ENCODE data around the gene CFAP299. TPM values are rescaled to one million over a fixed set of nuclear protein-coding genes. Genes with fewer than 3 reads are reported as not detected.

The CFAP299 gene
- total RNA-seq, 1 experiment from 2014 or later, result not detected

- Histone ChIP-seq H3K36me3 (ENCODE audit: control insufficient read depth in 1 of 2, insufficient read depth in 2 of 2, low read length in 2 of 2) (no peaks in the 10 kb centered on the region), H3K4me3 (replicated peaks in 1 of 2; ENCODE audit: low read depth in 1 of 2, low read length in 2 of 2) (no peak overlapping the region), H3K9me3 (ENCODE audit: control insufficient read depth in 1 of 2, insufficient read depth in 1 of 2, low read depth in 1 of 2, low read length in 2 of 2) (no peaks in the 10 kb centered on the region), H3K9ac (ENCODE audit: low read length) (no peak overlapping the region), H2AFZ (ENCODE audit: low read depth, low read length, poor library complexity, severe bottlenecking) (no peak overlapping the region), H3K27me3 (ENCODE audit: insufficient read depth, low read length) (peaks cover 7% of the 10 kb centered on the region), H4K20me1 (ENCODE audit: insufficient read depth) (no peaks in the 10 kb centered on the region), H3K79me2 (ENCODE audit: insufficient read depth, low read length) (no peaks in the 10 kb centered on the region), H3K27ac (ENCODE audit: low read depth, low read length) (no peak overlapping the region), H3K4me2 (ENCODE audit: low read length) (no peak overlapping the region), H3K4me1 (ENCODE audit: control insufficient read depth in 1 of 2, insufficient read depth in 2 of 2, low read length in 2 of 2) (no peaks in the 10 kb centered on the region), H3K9me2 (ENCODE audit: insufficient read depth) (no peaks in the 10 kb centered on the region)
- no peak for TF ChIP-seq SP1 (IDR thresholded peaks at IDR 0.05; ENCODE audit: low read depth)
- no peak for TF ChIP-seq REST (IDR thresholded peaks at IDR 0.05; ENCODE audit: low read depth)
- no peak for TF ChIP-seq SRF (IDR thresholded peaks at IDR 0.05; ENCODE audit: low read depth)
- no peak for TF ChIP-seq RAD21 (IDR thresholded peaks at IDR 0.05; ENCODE audit: low read depth)
- TF ChIP-seq ZFX (IDR thresholded peaks at IDR 0.05), result no peak
- no peak for TF ChIP-seq ZNF274 (IDR thresholded peaks at IDR 0.05; ENCODE audit: low read depth, low read length)
- TF ChIP-seq, protein P1, sequence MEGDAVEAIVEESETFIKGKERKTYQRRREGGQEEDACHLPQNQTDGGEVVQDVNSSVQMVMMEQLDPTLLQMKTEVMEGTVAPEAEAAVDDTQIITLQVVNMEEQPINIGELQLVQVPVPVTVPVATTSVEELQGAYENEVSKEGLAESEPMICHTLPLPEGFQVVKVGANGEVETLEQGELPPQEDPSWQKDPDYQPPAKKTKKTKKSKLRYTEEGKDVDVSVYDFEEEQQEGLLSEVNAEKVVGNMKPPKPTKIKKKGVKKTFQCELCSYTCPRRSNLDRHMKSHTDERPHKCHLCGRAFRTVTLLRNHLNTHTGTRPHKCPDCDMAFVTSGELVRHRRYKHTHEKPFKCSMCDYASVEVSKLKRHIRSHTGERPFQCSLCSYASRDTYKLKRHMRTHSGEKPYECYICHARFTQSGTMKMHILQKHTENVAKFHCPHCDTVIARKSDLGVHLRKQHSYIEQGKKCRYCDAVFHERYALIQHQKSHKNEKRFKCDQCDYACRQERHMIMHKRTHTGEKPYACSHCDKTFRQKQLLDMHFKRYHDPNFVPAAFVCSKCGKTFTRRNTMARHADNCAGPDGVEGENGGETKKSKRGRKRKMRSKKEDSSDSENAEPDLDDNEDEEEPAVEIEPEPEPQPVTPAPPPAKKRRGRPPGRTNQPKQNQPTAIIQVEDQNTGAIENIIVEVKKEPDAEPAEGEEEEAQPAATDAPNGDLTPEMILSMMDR (IDR thresholded peaks at IDR 0.05 in 2 of 3, conservative IDR thresholded peaks at IDR 0.05 in 1 of 3; ENCODE audit: borderline replicate concordance in 1 of 3, insufficient read depth in 1 of 3, low read depth in 2 of 3, low read length in 2 of 3), result no peak
- TF ChIP-seq YY1 (IDR thresholded peaks at IDR 0.05; ENCODE audit: extremely low read depth, insufficient replicate concordance, low read depth, low read length), result no peak
- TF ChIP-seq TCF7L2 (IDR thresholded peaks at IDR 0.05; ENCODE audit: borderline replicate concordance, extremely low read depth, insufficient read depth, insufficient read length), result no peak
- TF ChIP-seq POLR2AphosphoS5 (IDR thresholded peaks at IDR 0.05; ENCODE audit: low read depth, low read length), result no peak
- no peak for TF ChIP-seq FOSL1 (IDR thresholded peaks at IDR 0.05; ENCODE audit: low read depth)
- TF ChIP-seq CEBPB (IDR thresholded peaks at IDR 0.05; ENCODE audit: low read depth), result no peak
- TF ChIP-seq SIN3A (IDR thresholded peaks at IDR 0.05; ENCODE audit: low read depth), result no peak
- no peak for TF ChIP-seq ELF1 (IDR thresholded peaks at IDR 0.05; ENCODE audit: borderline replicate concordance, low read depth)
- no peak for TF ChIP-seq JUND (IDR thresholded peaks at IDR 0.05)
- TF ChIP-seq ATF3 (IDR thresholded peaks at IDR 0.05), result no peak
- TF ChIP-seq EGR1 (IDR thresholded peaks at IDR 0.05; ENCODE audit: low read depth), result no peak
- no peak for TF ChIP-seq CBX3 (IDR thresholded peaks at IDR 0.05; ENCODE audit: low read depth)
- TF ChIP-seq EZH2phosphoT487 (IDR thresholded peaks at IDR 0.05; ENCODE audit: borderline replicate concordance), result no peak
- no peak for TF ChIP-seq MAX (IDR thresholded peaks at IDR 0.05)
- no peak for ATAC-seq
- ChIA-PET POLR2A (no interaction called here), RAD21 (ENCODE audit: low non-redundant PET in 1 of 2, low total read pairs in 2 of 2, uncharacterized antibody in 2 of 2, unreplicated experiment in 2 of 2) (no interaction called here), CTCF (no interaction called here)
- no TSS peak for BruUV-seq (replicated peaks)
- no peak for DNase-seq (ENCODE audit: low read depth, low spot score)
- intact Hi-C loops (cut with micrococcal nuclease), result no loop called here
These were observed 671.9 kb downstream of the CFAP299 start for GRCh38 chr4:81007417-81007816.

Data from HCT116 (cell line).